Neural progenitor cell (in vitro differentiated cells): ENCODE results near the gene IKBKE. TPM values are rescaled to one million over a fixed set of nuclear protein-coding genes. Genes with fewer than 3 reads are reported as not detected.

ENCODE experiments used
- DNase-seq: peaks from one replicate; pipeline ENCODE4 v3.0.0-alpha.2; 2016; ENCODE audit warnings: low spot score
- H2AFZ ChIP-seq: fragments of 200-600 bp; sonication (generic); replicated peaks from 2 replicates; pipeline ENCODE4 v1.6.1; 2016; ENCODE audit warnings: antibody characterized with exemption
- H3F3A ChIP-seq: fragments of 200-600 bp; sonication (generic); 2 replicates; pipeline ENCODE4 v1.6.1; 2016; ENCODE audit warnings: antibody characterized with exemption, low read depth
- H3K27ac ChIP-seq: fragments of 200-600 bp; sonication (generic); 2 replicates; pipeline ENCODE4 v1.5.1; 2016; ENCODE audit warnings: mild to moderate bottlenecking
- H3K27me3 ChIP-seq: fragments of 200-600 bp; sonication (generic); 2 replicates; pipeline ENCODE4 v1.6.1; 2016; ENCODE audit warnings: mild to moderate bottlenecking, moderate library complexity
- H3K36me3 ChIP-seq: fragments of 200-600 bp; sonication (generic); 2 replicates; pipeline ENCODE4 v1.5.1; 2016
- H3K4me1 ChIP-seq: fragments of 200-600 bp; sonication (generic); 2 replicates; pipeline ENCODE4 v1.6.1; 2016; ENCODE audit warnings: mixed run types
- H3K4me2 ChIP-seq: fragments of 200-600 bp; sonication (generic); 2 replicates; pipeline ENCODE4 v1.6.1; 2016
- H3K4me3 ChIP-seq: fragments of 200-600 bp; sonication (generic); 2 replicates; pipeline ENCODE4 v1.5.1; 2016
- H3K79me2 ChIP-seq: fragments of 200-600 bp; sonication (generic); 2 replicates; pipeline ENCODE4 v1.6.1; 2016; ENCODE audit warnings: low read depth
- H3K9ac ChIP-seq: fragments of 200-600 bp; sonication (generic); 2 replicates; pipeline ENCODE4 v1.6.1; 2016
- H3K9me3 ChIP-seq: fragments of 200-600 bp; sonication (generic); 2 replicates; pipeline ENCODE4 v1.5.1; 2016; ENCODE audit warnings: low read depth
- H4K20me1 ChIP-seq: fragments of 200-600 bp; sonication (generic); 2 replicates; pipeline ENCODE4 v1.6.1; 2016; ENCODE audit warnings: low read depth
- H3K27ac Mint-ChIP-seq: 3 replicates; pipeline ENCODE4 v1.8.0; 2021; ENCODE audit warnings: mixed read lengths
- H3K27me3 Mint-ChIP-seq: 2 replicates; pipeline ENCODE4 v1.8.0; 2022; ENCODE audit warnings: low read depth, mild to moderate bottlenecking, inconsistent platforms, moderate library complexity, mixed read lengths; ENCODE audit not compliant: insufficient read depth
- H3K36me3 Mint-ChIP-seq: 3 replicates; pipeline ENCODE4 v1.8.0; 2021; ENCODE audit warnings: mixed read lengths
- H3K4me1 Mint-ChIP-seq: 3 replicates; pipeline ENCODE4 v1.8.0; 2021; ENCODE audit warnings: mixed read lengths
- H3K4me3 Mint-ChIP-seq: 3 replicates; pipeline ENCODE4 v1.8.0; 2021; ENCODE audit warnings: mild to moderate bottlenecking, moderate library complexity, mixed read lengths
- H3K9me3 Mint-ChIP-seq: 3 replicates; pipeline ENCODE4 v1.8.0; 2020; ENCODE audit warnings: mixed read lengths
- CTCF ChIP-seq: fragments of 200-600 bp; sonication (generic); IDR thresholded peaks from 2 replicates; pipeline ENCODE4 v1.5.1; 2017; ENCODE audit warnings: antibody characterized with exemption, mild to moderate bottlenecking
- EZH2 ChIP-seq: fragments of 200-600 bp; sonication (generic); IDR thresholded peaks from 2 replicates; pipeline ENCODE4 v1.6.1; 2017; ENCODE audit warnings: antibody characterized with exemption, mild to moderate bottlenecking, moderate library complexity
- EZH2phosphoT487 ChIP-seq: fragments of 200-600 bp; sonication (generic); IDR thresholded peaks from 2 replicates; pipeline ENCODE4 v1.6.1; 2017; ENCODE audit warnings: antibody characterized with exemption
- total RNA-seq: library from RNA; depleted of rRNA; stranded (reverse); fragments of >200 nt; gene quantifications from 2 replicates; pipeline ENCODE4 v1.2.3, GENCODE V29; 2015; ENCODE audit warnings: low replicate concordance

IKBKE gene
- total RNA-seq, 1 donor from 2014 or later: 0.26 TPM

- Histone ChIP-seq H3K9me3 (no peaks in the 10 kb centered on the region), H3K4me1 (peaks cover 31% of the 10 kb centered on the region), H3K9ac (no peak overlapping the region), H3K27ac (no peak overlapping the region), H2AFZ (no peak overlapping the region), H4K20me1 (no peaks in the 10 kb centered on the region), H3F3A (peaks cover 3% of the 10 kb centered on the region), H3K36me3 (no peaks in the 10 kb centered on the region), H3K4me3 (no peak overlapping the region), H3K4me2 (no peak overlapping the region), H3K27me3 (no peaks in the 10 kb centered on the region), H3K79me2 (no peaks in the 10 kb centered on the region)
- no peak for TF ChIP-seq EZH2
- no peak for TF ChIP-seq EZH2phosphoT487
- no peak for TF ChIP-seq CTCF
- Mint-ChIP-seq H3K9me3 (no peaks in the 10 kb centered on the region), H3K36me3 (peaks cover 4% of the 10 kb centered on the region), H3K4me3 (no peak overlapping the region), H3K27me3 (peaks cover 6% of the 10 kb centered on the region), H3K27ac (peak overlapping the region; percentile 25), H3K4me1 (peaks cover 68% of the 10 kb centered on the region)
- no peak for DNase-seq
These were observed 2.4 kb upstream of the IKBKE start for GRCh38 chr1:206467915-206468314.

- Histone ChIP-seq H3K4me1 (peaks cover 37% of the 10 kb centered on the region), H3F3A (peaks cover 3% of the 10 kb centered on the region), H2AFZ (no peak overlapping the region), H3K9ac (no peak overlapping the region), H3K9me3 (no peaks in the 10 kb centered on the region), H3K79me2 (no peaks in the 10 kb centered on the region), H3K27ac (no peak overlapping the region), H3K4me3 (no peak overlapping the region), H3K36me3 (no peaks in the 10 kb centered on the region), H3K27me3 (no peaks in the 10 kb centered on the region), H4K20me1 (no peaks in the 10 kb centered on the region), H3K4me2 (no peak overlapping the region)
- Mint-ChIP-seq H3K4me1 (peaks cover 72% of the 10 kb centered on the region), H3K9me3 (no peaks in the 10 kb centered on the region), H3K36me3 (peaks cover under 1% of the 10 kb centered on the region), H3K27me3 (peaks cover 4% of the 10 kb centered on the region), H3K27ac (peak overlapping the region; percentile 25), H3K4me3 (peak overlapping the region; percentile 51)
- no peak for DNase-seq
- TF ChIP-seq EZH2: no peak
- TF ChIP-seq EZH2phosphoT487: no peak
- no peak for TF ChIP-seq CTCF
These were observed 1.7 kb upstream of the IKBKE start for GRCh38 chr1:206468571-206468970.

- no peak overlapping the region for H3K27ac ChIP-seq
- no peaks in the 10 kb centered on the region for H3K27me3 ChIP-seq
- H3K9ac ChIP-seq: no peak overlapping the region
- peak overlapping the region; percentile 89 for H2AFZ ChIP-seq
- peaks cover 3% of the 10 kb centered on the region for H3F3A ChIP-seq
- TF ChIP-seq EZH2 (no peak), EZH2phosphoT487 (no peak), CTCF (no peak)
- H3K4me2 ChIP-seq: peak overlapping the region; percentile 89
- H3K9me3 ChIP-seq: no peaks in the 10 kb centered on the region
- H3K79me2 ChIP-seq: no peaks in the 10 kb centered on the region
- Mint-ChIP-seq H3K27me3 (peaks cover 6% of the 10 kb centered on the region), H3K9me3 (no peaks in the 10 kb centered on the region), H3K4me1 (peaks cover 68% of the 10 kb centered on the region), H3K27ac (no peak overlapping the region), H3K36me3 (peaks cover 4% of the 10 kb centered on the region), H3K4me3 (peak overlapping the region; percentile 79)
- H4K20me1 ChIP-seq: no peaks in the 10 kb centered on the region
- H3K4me1 ChIP-seq: peaks cover 41% of the 10 kb centered on the region
- H3K36me3 ChIP-seq: no peaks in the 10 kb centered on the region
- no peak overlapping the region for H3K4me3 ChIP-seq
- no peak for DNase-seq
These were observed 804 bp upstream of the IKBKE start for GRCh38 chr1:206469411-206469932.
